Measurements from ENCODE around the gene PLPP7. TPM values are rescaled to one million over a fixed set of nuclear protein-coding genes. Genes with fewer than 3 reads are reported as not detected.

PLPP7 gene
- total RNA-seq, 2 experiments from 2014 or later: 0.11 to 0.16 TPM

- H3K4me2 ChIP-seq (ENCODE audit: low read length): no peak overlapping the region
- H3K4me1 ChIP-seq (ENCODE audit: insufficient read depth, low read length, poor library complexity, severe bottlenecking): no peaks in the 10 kb centered on the region
- no peaks in the 10 kb centered on the region for H3K9me2 ChIP-seq (ENCODE audit: insufficient read depth, low read length)
- DNase-seq (ENCODE audit: low spot score): no peak
- no TSS peak for BruUV-seq (replicated peaks)
- H4K20me1 ChIP-seq (ENCODE audit: insufficient read depth, low read length): no peaks in the 10 kb centered on the region
- TF ChIP-seq, protein P1, sequence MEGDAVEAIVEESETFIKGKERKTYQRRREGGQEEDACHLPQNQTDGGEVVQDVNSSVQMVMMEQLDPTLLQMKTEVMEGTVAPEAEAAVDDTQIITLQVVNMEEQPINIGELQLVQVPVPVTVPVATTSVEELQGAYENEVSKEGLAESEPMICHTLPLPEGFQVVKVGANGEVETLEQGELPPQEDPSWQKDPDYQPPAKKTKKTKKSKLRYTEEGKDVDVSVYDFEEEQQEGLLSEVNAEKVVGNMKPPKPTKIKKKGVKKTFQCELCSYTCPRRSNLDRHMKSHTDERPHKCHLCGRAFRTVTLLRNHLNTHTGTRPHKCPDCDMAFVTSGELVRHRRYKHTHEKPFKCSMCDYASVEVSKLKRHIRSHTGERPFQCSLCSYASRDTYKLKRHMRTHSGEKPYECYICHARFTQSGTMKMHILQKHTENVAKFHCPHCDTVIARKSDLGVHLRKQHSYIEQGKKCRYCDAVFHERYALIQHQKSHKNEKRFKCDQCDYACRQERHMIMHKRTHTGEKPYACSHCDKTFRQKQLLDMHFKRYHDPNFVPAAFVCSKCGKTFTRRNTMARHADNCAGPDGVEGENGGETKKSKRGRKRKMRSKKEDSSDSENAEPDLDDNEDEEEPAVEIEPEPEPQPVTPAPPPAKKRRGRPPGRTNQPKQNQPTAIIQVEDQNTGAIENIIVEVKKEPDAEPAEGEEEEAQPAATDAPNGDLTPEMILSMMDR (conservative IDR thresholded peaks at IDR 0.05; ENCODE audit: low read length): no peak
- TF ChIP-seq EZH2phosphoT487 (IDR thresholded peaks at IDR 0.05; ENCODE audit: borderline replicate concordance, low read depth, low read length): no peak
- no peaks in the 10 kb centered on the region for H3K36me3 ChIP-seq (ENCODE audit: insufficient read depth, low read length)
- H3K27ac ChIP-seq (ENCODE audit: low read depth, low read length, poor library complexity, severe bottlenecking): no peak overlapping the region
- CTCF ChIA-PET (ENCODE audit: unreplicated experiment): no interaction called here
- intact Hi-C loops (cut with micrococcal nuclease; ENCODE audit: unreplicated experiment): no loop called here
- no peaks in the 10 kb centered on the region for H3K79me2 ChIP-seq (ENCODE audit: insufficient read depth, low read depth, low read length)
- no peaks in the 10 kb centered on the region for H3K9me3 ChIP-seq (ENCODE audit: low read length)
- POLR2A ChIA-PET: no interaction called here
- no peak overlapping the region for H3K4me3 ChIP-seq (ENCODE audit: low read depth, low read length, poor library complexity, severe bottlenecking)
- H2AFZ ChIP-seq (ENCODE audit: low read length): no peak overlapping the region
These were observed 23.6 kb downstream of the PLPP7 start for GRCh38 chr9:131312822-131313770.

GRCh38 chr9:131318231-131319085 is 28.9 kb downstream of the PLPP7 start:
- Histone ChIP-seq H3K79me2 (ENCODE audit: insufficient read depth, low read depth, low read length) (no peaks in the 10 kb centered on the region), H3K27ac (ENCODE audit: low read depth, low read length, poor library complexity, severe bottlenecking) (no peak overlapping the region), H2AFZ (ENCODE audit: low read length) (no peak overlapping the region), H3K4me1 (ENCODE audit: insufficient read depth, low read length, poor library complexity, severe bottlenecking) (no peaks in the 10 kb centered on the region), H3K9me3 (ENCODE audit: low read length) (no peaks in the 10 kb centered on the region), H3K4me2 (ENCODE audit: low read length) (no peak overlapping the region), H3K36me3 (ENCODE audit: insufficient read depth, low read length) (no peaks in the 10 kb centered on the region), H3K9me2 (ENCODE audit: insufficient read depth, low read length) (no peaks in the 10 kb centered on the region), H4K20me1 (ENCODE audit: insufficient read depth, low read length) (no peaks in the 10 kb centered on the region), H3K4me3 (ENCODE audit: low read depth, low read length, poor library complexity, severe bottlenecking) (no peak overlapping the region)
- no TSS peak for BruUV-seq (replicated peaks)
- ChIA-PET CTCF (ENCODE audit: unreplicated experiment) (no interaction called here), POLR2A (interaction anchor here (0.6 kb wide), 1 partner anchor 989 kb away, joined by 3 read pairs; no protein-coding TSS in a partner anchor)
- intact Hi-C loops (cut with micrococcal nuclease; ENCODE audit: unreplicated experiment): no loop called here
- DNase-seq (ENCODE audit: low spot score): no peak
- TF ChIP-seq EZH2phosphoT487 (IDR thresholded peaks at IDR 0.05; ENCODE audit: borderline replicate concordance, low read depth, low read length): no peak
- TF ChIP-seq, protein P1 (conservative IDR thresholded peaks at IDR 0.05; ENCODE audit: low read length): no peak
